ENCODE measurements around the gene HTR1E.

Gene HTR1E

DNA sequence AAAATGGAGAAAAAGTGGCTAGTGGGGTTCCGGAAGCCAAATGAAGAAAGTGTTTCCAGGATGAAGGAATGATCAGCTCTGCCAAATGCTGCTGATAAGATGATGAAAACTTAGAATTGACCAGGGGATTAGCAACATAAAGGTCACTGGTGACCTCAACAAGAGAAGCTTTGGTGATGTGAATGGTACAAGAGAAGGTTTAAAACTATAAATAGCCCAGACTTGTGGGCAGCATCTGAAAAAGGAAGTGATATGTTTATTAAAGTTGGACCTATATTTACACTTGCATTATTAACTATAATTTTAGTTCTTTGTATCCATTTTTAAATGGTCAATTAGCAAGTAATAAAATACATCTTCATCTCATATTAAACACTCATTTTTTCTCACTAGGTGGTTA is 112.5 kb downstream of the HTR1E start:
- WGBS (ENCODE audit: extremely low coverage, insufficient coverage, low lambda C conversion rate) = no CpG with 5 or more reads among the region's 1 CpG
- H3K79me1 ChIP-seq (ENCODE audit: low read length) = no peaks in the 10 kb centered on the region

GRCh38 chr6:87053312-87053711 is 116.0 kb downstream of the HTR1E start:
- no peak overlapping the region for H3K4me3 ChIP-seq (ENCODE audit: low read length)
- no peaks in the 10 kb centered on the region for H3K4me1 ChIP-seq (ENCODE audit: control insufficient read depth, low read depth, low read length)
- H2BK15ac ChIP-seq (replicated peaks; ENCODE audit: low read depth) = no peak overlapping the region
- no peak overlapping the region for H3K56ac ChIP-seq (ENCODE audit: low read length)
- no peak overlapping the region for H4K5ac ChIP-seq (ENCODE audit: low read length)
- no peak overlapping the region for H2AK5ac ChIP-seq (ENCODE audit: low read length)
- no peak overlapping the region for H3K4me2 ChIP-seq (ENCODE audit: low read length)
- H4K8ac ChIP-seq (ENCODE audit: low read depth, low read length) = no peak overlapping the region
- H3K18ac ChIP-seq (ENCODE audit: low read length) = no peak overlapping the region
- H2BK5ac ChIP-seq (ENCODE audit: low read length) = no peak overlapping the region
- no CpG with 5 or more reads among the region's 1 CpG for WGBS (ENCODE audit: extremely low coverage, insufficient coverage, low lambda C conversion rate)
- no peak overlapping the region for H3K23ac ChIP-seq (ENCODE audit: low read length)
- H3K79me2 ChIP-seq (ENCODE audit: control insufficient read depth, insufficient read depth, low read length) = no peaks in the 10 kb centered on the region
- no peaks in the 10 kb centered on the region for H3K36me3 ChIP-seq (ENCODE audit: control insufficient read depth, insufficient read depth, low read length)
- no peak for DNase-seq
- no peak overlapping the region for H3K9ac ChIP-seq (ENCODE audit: low read length)
- no peak overlapping the region for H3K4ac ChIP-seq (ENCODE audit: low read depth, low read length)
- H2BK120ac ChIP-seq (ENCODE audit: low read depth, low read length) = no peak overlapping the region
- H3K27ac ChIP-seq (ENCODE audit: low read depth, low read length) = no peak overlapping the region
- H3K27me3 ChIP-seq (ENCODE audit: insufficient read depth, low read length, poor library complexity) = no peaks in the 10 kb centered on the region
- no peaks in the 10 kb centered on the region for H3K79me1 ChIP-seq (ENCODE audit: low read length)

More for the DNA sequence above, 112.5 kb downstream of the HTR1E start:
- no peak overlapping the region for H2BK5ac ChIP-seq (ENCODE audit: low read length)
- no peak overlapping the region for H3K18ac ChIP-seq (ENCODE audit: low read length)
- H3K9ac ChIP-seq (ENCODE audit: low read length) = no peak overlapping the region
- no peak overlapping the region for H3K27ac ChIP-seq (ENCODE audit: low read depth, low read length)
- H3K36me3 ChIP-seq (ENCODE audit: control insufficient read depth, insufficient read depth, low read length) = no peaks in the 10 kb centered on the region
- H3K56ac ChIP-seq (ENCODE audit: low read length) = no peak overlapping the region
- H4K8ac ChIP-seq (ENCODE audit: low read depth, low read length) = no peak overlapping the region
- no peak overlapping the region for H3K23ac ChIP-seq (ENCODE audit: low read length)
- no peak overlapping the region for H2BK15ac ChIP-seq (replicated peaks; ENCODE audit: low read depth)
- no peak overlapping the region for H4K5ac ChIP-seq (ENCODE audit: low read length)
- no peaks in the 10 kb centered on the region for H3K79me2 ChIP-seq (ENCODE audit: control insufficient read depth, insufficient read depth, low read length)
- DNase-seq = no peak
- H3K4me3 ChIP-seq (ENCODE audit: low read length) = no peak overlapping the region
- H2AK5ac ChIP-seq (ENCODE audit: low read length) = no peak overlapping the region
- no peak overlapping the region for H3K4ac ChIP-seq (ENCODE audit: low read depth, low read length)
- no peak overlapping the region for H2BK120ac ChIP-seq (ENCODE audit: low read depth, low read length)
- no peak overlapping the region for H3K4me2 ChIP-seq (ENCODE audit: low read length)
- no peaks in the 10 kb centered on the region for H3K4me1 ChIP-seq (ENCODE audit: control insufficient read depth, low read depth, low read length)
- no peaks in the 10 kb centered on the region for H3K27me3 ChIP-seq (ENCODE audit: insufficient read depth, low read length, poor library complexity)

DNA sequence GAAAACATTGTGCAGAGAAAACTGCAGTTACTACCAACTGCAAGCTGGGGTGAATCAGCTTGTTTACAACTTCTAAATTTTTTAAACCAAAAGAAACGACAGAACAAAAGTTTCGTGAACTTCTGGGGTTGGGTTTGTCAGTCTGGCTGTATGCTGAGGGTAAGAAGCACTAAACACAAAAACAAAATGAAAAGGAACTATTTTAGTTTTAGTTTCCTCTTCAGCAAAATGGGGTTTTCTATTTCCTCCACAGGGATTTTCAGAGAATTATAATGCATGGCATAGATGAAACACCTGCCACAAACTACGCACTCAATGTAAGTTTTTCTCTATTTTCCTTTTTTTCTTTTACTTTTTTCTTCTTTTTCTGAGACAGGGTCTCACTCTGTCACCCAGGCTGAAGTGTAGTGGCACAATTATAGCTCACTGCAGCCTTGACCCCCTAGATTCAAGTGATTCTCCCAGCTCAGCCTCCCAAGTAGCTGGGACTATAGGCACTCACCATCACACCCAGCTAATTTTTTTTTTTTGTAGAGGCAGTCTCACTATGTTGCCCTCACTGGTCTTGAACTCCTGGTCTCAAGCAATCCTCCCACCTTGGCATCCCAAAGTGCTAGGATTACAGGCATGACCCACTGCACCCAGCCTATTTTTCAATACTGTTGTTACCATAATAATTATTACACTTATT is 117.0 kb downstream of the HTR1E start:
- no CpG with 5 or more reads among the region's 3 CpGs for WGBS (ENCODE audit: extremely low coverage, insufficient coverage, low lambda C conversion rate)

GRCh38 chr6:87059943-87060342 is 122.6 kb downstream of the HTR1E start:
- no peak overlapping the region for H3K18ac ChIP-seq (ENCODE audit: low read length)
- H3K4ac ChIP-seq (ENCODE audit: low read depth, low read length) = no peak overlapping the region

More for the DNA sequence above, 117.0 kb downstream of the HTR1E start:
- no peak overlapping the region for H4K8ac ChIP-seq (ENCODE audit: low read depth, low read length)
- H3K23ac ChIP-seq (ENCODE audit: low read length) = no peak overlapping the region
- H3K27me3 ChIP-seq (ENCODE audit: insufficient read depth, low read length, poor library complexity) = no peaks in the 10 kb centered on the region
- no peak overlapping the region for H3K27ac ChIP-seq (ENCODE audit: low read depth, low read length)
- no peak overlapping the region for H2BK120ac ChIP-seq (ENCODE audit: low read depth, low read length)
- no peak overlapping the region for H2BK15ac ChIP-seq (replicated peaks; ENCODE audit: low read depth)
- no peak overlapping the region for H3K9ac ChIP-seq (ENCODE audit: low read length)
- no peaks in the 10 kb centered on the region for H3K79me2 ChIP-seq (ENCODE audit: control insufficient read depth, insufficient read depth, low read length)
- no peak overlapping the region for H2BK5ac ChIP-seq (ENCODE audit: low read length)
- no peak overlapping the region for H2AK5ac ChIP-seq (ENCODE audit: low read length)
- H3K4me2 ChIP-seq (ENCODE audit: low read length) = no peak overlapping the region
- H4K5ac ChIP-seq (ENCODE audit: low read length) = no peak overlapping the region
- no peaks in the 10 kb centered on the region for H3K4me1 ChIP-seq (ENCODE audit: control insufficient read depth, low read depth, low read length)
- no peaks in the 10 kb centered on the region for H3K36me3 ChIP-seq (ENCODE audit: control insufficient read depth, insufficient read depth, low read length)
- no peaks in the 10 kb centered on the region for H3K79me1 ChIP-seq (ENCODE audit: low read length)
- no peak for DNase-seq
- no peak overlapping the region for H3K56ac ChIP-seq (ENCODE audit: low read length)
- no peak overlapping the region for H3K4me3 ChIP-seq (ENCODE audit: low read length)
- H3K4ac ChIP-seq (ENCODE audit: low read depth, low read length) = no peak overlapping the region
- no peak overlapping the region for H3K18ac ChIP-seq (ENCODE audit: low read length)

GRCh38 chr6:87065117-87065516 is 127.8 kb downstream of the HTR1E start:
- H3K23ac ChIP-seq (ENCODE audit: low read length) = no peak overlapping the region
- no peak overlapping the region for H2BK15ac ChIP-seq (replicated peaks; ENCODE audit: low read depth)
- no peaks in the 10 kb centered on the region for H3K36me3 ChIP-seq (ENCODE audit: control insufficient read depth, insufficient read depth, low read length)
- H3K4me1 ChIP-seq (ENCODE audit: control insufficient read depth, low read depth, low read length) = no peaks in the 10 kb centered on the region
- no peak overlapping the region for H2BK120ac ChIP-seq (ENCODE audit: low read depth, low read length)
- no peak overlapping the region for H3K9ac ChIP-seq (ENCODE audit: low read length)
- H3K27ac ChIP-seq (ENCODE audit: low read depth, low read length) = no peak overlapping the region
- no CpG with 5 or more reads among the region's 5 CpGs for WGBS (ENCODE audit: extremely low coverage, insufficient coverage, low lambda C conversion rate)
- no peak overlapping the region for H3K56ac ChIP-seq (ENCODE audit: low read length)
- H3K18ac ChIP-seq (ENCODE audit: low read length) = no peak overlapping the region
- H3K79me2 ChIP-seq (ENCODE audit: control insufficient read depth, insufficient read depth, low read length) = no peaks in the 10 kb centered on the region
- no peak for DNase-seq
- H2AK5ac ChIP-seq (ENCODE audit: low read length) = no peak overlapping the region
- H3K79me1 ChIP-seq (ENCODE audit: low read length) = no peaks in the 10 kb centered on the region
- H3K4ac ChIP-seq (ENCODE audit: low read depth, low read length) = no peak overlapping the region
- H4K5ac ChIP-seq (ENCODE audit: low read length) = no peak overlapping the region
- no peak overlapping the region for H3K4me3 ChIP-seq (ENCODE audit: low read length)
- no peak overlapping the region for H2BK5ac ChIP-seq (ENCODE audit: low read length)
- H3K27me3 ChIP-seq (ENCODE audit: insufficient read depth, low read length, poor library complexity) = no peaks in the 10 kb centered on the region
- no peak overlapping the region for H3K4me2 ChIP-seq (ENCODE audit: low read length)
- no peak overlapping the region for H4K8ac ChIP-seq (ENCODE audit: low read depth, low read length)

More at GRCh38 chr6:87059943-87060342, 122.6 kb downstream of the HTR1E start:
- no peaks in the 10 kb centered on the region for H3K79me1 ChIP-seq (ENCODE audit: low read length)
- H3K4me2 ChIP-seq (ENCODE audit: low read length) = no peak overlapping the region
- no peaks in the 10 kb centered on the region for H3K4me1 ChIP-seq (ENCODE audit: control insufficient read depth, low read depth, low read length)
- no peak overlapping the region for H4K8ac ChIP-seq (ENCODE audit: low read depth, low read length)
- H3K9ac ChIP-seq (ENCODE audit: low read length) = no peak overlapping the region
- H2BK120ac ChIP-seq (ENCODE audit: low read depth, low read length) = no peak overlapping the region
- H3K27me3 ChIP-seq (ENCODE audit: insufficient read depth, low read length, poor library complexity) = no peaks in the 10 kb centered on the region
- no peak overlapping the region for H3K56ac ChIP-seq (ENCODE audit: low read length)
- H3K27ac ChIP-seq (ENCODE audit: low read depth, low read length) = no peak overlapping the region
- no peak overlapping the region for H2BK5ac ChIP-seq (ENCODE audit: low read length)
- H2AK5ac ChIP-seq (ENCODE audit: low read length) = no peak overlapping the region
- no peak overlapping the region for H4K5ac ChIP-seq (ENCODE audit: low read length)
- H3K23ac ChIP-seq (ENCODE audit: low read length) = no peak overlapping the region
- no peak for DNase-seq
- no peaks in the 10 kb centered on the region for H3K36me3 ChIP-seq (ENCODE audit: control insufficient read depth, insufficient read depth, low read length)
- H3K79me2 ChIP-seq (ENCODE audit: control insufficient read depth, insufficient read depth, low read length) = no peaks in the 10 kb centered on the region
- no peak overlapping the region for H3K4me3 ChIP-seq (ENCODE audit: low read length)
- WGBS (ENCODE audit: extremely low coverage, insufficient coverage, low lambda C conversion rate) = no CpG with 5 or more reads among the region's 18 CpGs
- H2BK15ac ChIP-seq (replicated peaks; ENCODE audit: low read depth) = no peak overlapping the region
